Adrenal gland (tissue), 12 donors: ENCODE results near the gene GALNTL6. TPM values are rescaled to one million over a fixed set of nuclear protein-coding genes. Genes with fewer than 3 reads are reported as not detected.

Experiments used
- DNase-seq, 7 donors: peaks; one replicate each; pipeline ENCODE4 v3.0.0-alpha.2; 2019 to 2020
- H3K27ac ChIP-seq, 5 donors: fragments of 200-600 bp; sonication (generic) in 4 of 5; 1 replicate in 3 of 5; 2 replicates in 2 of 5; pipeline versions ENCODE4 v1.5.1 to v1.8.0; 2016 to 2020; ENCODE audit warnings: mild to moderate bottlenecking in 1 of 5
- H3K27me3 ChIP-seq: fragments of 200-600 bp; 2 replicates; pipeline ENCODE4 v1.8.0; 2021
- H3K36me3 ChIP-seq, 2 donors: fragments of 200-600 bp; replicated peaks in 1 of 2; 1 replicate in 1 of 2; 2 replicates in 1 of 2; pipeline versions ENCODE4 v1.5.1 to v1.8.0; 2018 to 2022
- H3K4me1 ChIP-seq, 2 donors: fragments of 200-600 bp; replicated peaks in 1 of 2; 1 replicate in 1 of 2; 2 replicates in 1 of 2; pipeline versions ENCODE4 v1.5.1 to v1.8.0; 2018 to 2021
- H3K4me3 ChIP-seq, 4 donors: fragments of 200-600 bp; sonication (generic) in 3 of 4; one replicate each; pipeline ENCODE4 v1.5.1; 2016 to 2018
- H3K9me3 ChIP-seq, 3 donors: fragments of 200-600 bp; sonication (generic) in 1 of 3; replicated peaks in 1 of 3; 1 replicate in 2 of 3; 2 replicates in 1 of 3; pipeline versions ENCODE4 v1.5.1 to v1.8.0; 2016 to 2021
- CTCF ChIP-seq, 6 experiments: fragments of 450-650 bp in 4 of 6; fragments of 200-600 bp in 2 of 6; sonication (generic) in 1 of 6; IDR thresholded peaks; 1 replicate in 5 of 6; 2 replicates in 1 of 6; pipeline versions ENCODE4 v1.5.1 to v1.8.0; 2016 to 2021; ENCODE audit warnings: antibody characterized with exemption in 6 of 6, mild to moderate bottlenecking in 2 of 6, moderate library complexity in 1 of 6
- POLR2A ChIP-seq, 2 donors: fragments of 450-650 bp; IDR thresholded peaks; one replicate each; pipeline ENCODE4 v1.6.1; 2017; ENCODE audit warnings: antibody characterized with exemption in 2 of 2, mild to moderate bottlenecking in 2 of 2, moderate library complexity in 1 of 2
- WGBS, 4 donors: extraction: QIAGEN DNeasy Blood & Tissue Kit in 2 of 4; methylation state at CpG; one replicate each; pipeline versions ENCODE4 v1.1.5 to v1.1.7; 2013 to 2017; 5-methylcytosine and 5-hydroxymethylcytosine counted together
- intact Hi-C, 2 donors: fragments of 100-400 bp; cut with DNase I; formaldehyde crosslinking; loops; one replicate each; pipeline versions ENCODE4 v1.14.1 to v1.15.0; 2022 to 2023
- polyA plus RNA-seq, 3 donors: library from polyadenylated mRNA; stranded (reverse); fragments of 200-250 nt in 2 of 3; fragments of 350-450 nt in 1 of 3; fragmentation: Illumina TruSeq in 1 of 3; extraction: RNeasy Lipid Tissue Mini Kit (QIAGEN cat#74804) in 1 of 3; gene quantifications; one replicate each; pipeline ENCODE4 v1.2.3, GENCODE V29; 2013 to 2014
- total RNA-seq, 9 donors: library from RNA; depleted of rRNA in 4 of 9; stranded (reverse); fragments of >200 nt in 4 of 9; fragments of 120-200 nt in 1 of 9; fragmentation: NEBNext Ultra II Directional in 1 of 9; extraction: Animal tissue kit (Norgen Biotek cat#: 25700) in 1 of 9; gene quantifications; one replicate each; pipeline versions ENCODE4 v1.1.0 to v1.2.4, GENCODE V29; 2013 to 2023
- donor health status: healthy with polysubstance abuse.
- donor health status: Bipolar disorder and iron deficiency.
- donor health status: DM: yes; HTN: yes; CAD: no.
- donor health status: DM: no; HTN: no; CAD: no.
- donor health status: DM: no; HTN: no; CAD: no.
- donor health status: DM: yes; HTN: yes; CAD: no.

GALNTL6 gene
- total and polyA plus RNA-seq, 12 donors = 0.10 to 0.96 (median 0.42) TPM; not detected in 1

DNA sequence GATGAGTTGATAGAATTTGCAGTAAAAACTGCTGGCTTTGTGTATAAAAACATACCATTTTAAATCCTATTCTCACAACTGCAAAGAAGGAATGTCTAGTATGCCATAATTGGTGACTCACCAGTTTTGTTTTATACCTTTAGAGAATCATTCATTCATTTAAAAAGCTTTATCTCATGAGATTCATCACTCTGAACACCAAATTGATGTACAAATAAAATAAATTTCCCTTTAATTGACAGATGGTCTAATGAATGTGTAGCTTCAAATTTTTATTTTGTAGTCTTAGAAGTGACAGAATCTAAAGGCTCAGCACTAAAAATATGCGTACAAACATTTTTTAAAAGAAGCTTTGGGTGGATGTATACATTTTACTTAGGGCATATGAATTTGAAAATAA, 492.5 kb downstream of the GALNTL6 start:
- H3K4me1 ChIP-seq = no peaks in the 10 kb centered on the region
- H3K27me3 ChIP-seq = no peaks in the 10 kb centered on the region
- intact Hi-C loops = no loop called here
- 61 to 95% (median 77%) methylated on average over 1 of the region's 1 CpG for WGBS, 4 donors
- H3K9me3 ChIP-seq = no peaks in the 10 kb centered on the region
- no peak for TF ChIP-seq CTCF (IDR thresholded peaks at IDR 0.05)
- no peak for TF ChIP-seq POLR2A (IDR thresholded peaks at IDR 0.05)
- no peak for DNase-seq
- no peak overlapping the region for H3K4me3 ChIP-seq
- H3K27ac ChIP-seq = no peak overlapping the region
- H3K36me3 ChIP-seq = no peaks in the 10 kb centered on the region

GRCh38 chr4:172308078-172308477, 494.9 kb downstream of the GALNTL6 start:
- Histone ChIP-seq H3K27ac (no peak overlapping the region), H3K9me3 (no peaks in the 10 kb centered on the region), H3K4me3 (no peak overlapping the region), H3K36me3 (no peaks in the 10 kb centered on the region), H3K4me1 (no peaks in the 10 kb centered on the region), H3K27me3 (no peaks in the 10 kb centered on the region)
- WGBS, 4 donors = 81 to 93% (median 89%) methylated on average over 2 of the region's 2 CpGs
- intact Hi-C loops = no loop called here
- no peak for DNase-seq
- TF ChIP-seq CTCF (IDR thresholded peaks at IDR 0.05) (no peak), POLR2A (IDR thresholded peaks at IDR 0.05) (no peak)

DNA sequence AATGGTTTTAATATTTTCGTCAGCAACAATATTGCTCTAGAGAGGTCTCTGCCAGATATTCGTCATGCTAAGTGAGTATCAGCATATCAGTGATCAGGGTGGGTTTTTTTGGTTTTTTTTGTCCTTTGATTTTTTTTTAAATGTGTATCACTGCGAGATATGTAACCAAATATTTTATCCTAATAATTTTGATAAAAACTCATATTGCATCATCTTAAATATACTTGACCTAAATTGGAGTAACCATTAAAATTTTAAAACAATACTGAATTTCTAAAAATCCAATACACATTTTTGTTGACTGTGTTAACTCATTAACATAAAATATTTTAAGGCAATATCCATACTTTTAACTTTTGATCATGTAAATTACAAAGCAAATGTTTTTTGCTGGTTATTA, 498.5 kb downstream of the GALNTL6 start:
- no peaks in the 10 kb centered on the region for H3K36me3 ChIP-seq
- intact Hi-C loops = no loop called here
- H3K4me1 ChIP-seq = no peaks in the 10 kb centered on the region
- DNase-seq = no peak
- no peaks in the 10 kb centered on the region for H3K9me3 ChIP-seq
- 63 to 80% (median 70%) methylated on average over 3 of the region's 3 CpGs for WGBS, 4 donors
- no peak overlapping the region for H3K4me3 ChIP-seq
- H3K27ac ChIP-seq = no peak overlapping the region
- H3K27me3 ChIP-seq = no peaks in the 10 kb centered on the region
- no peak for TF ChIP-seq POLR2A (IDR thresholded peaks at IDR 0.05)
- TF ChIP-seq CTCF (IDR thresholded peaks at IDR 0.05) = no peak

GRCh38 chr4:172323288-172323687, 510.1 kb downstream of the GALNTL6 start:
- Histone ChIP-seq H3K4me1 (no peaks in the 10 kb centered on the region), H3K9me3 (no peaks in the 10 kb centered on the region), H3K4me3 (no peak overlapping the region), H3K36me3 (no peaks in the 10 kb centered on the region), H3K27ac (no peak overlapping the region), H3K27me3 (no peaks in the 10 kb centered on the region)
- TF ChIP-seq POLR2A (IDR thresholded peaks at IDR 0.05) = no peak
- no peak for TF ChIP-seq CTCF (IDR thresholded peaks at IDR 0.05)
- DNase-seq = no peak
- WGBS, 4 donors = 59 to 72% (median 64%) methylated on average over 2 of the region's 2 CpGs
- intact Hi-C loops = no loop called here
